NCI-H2227 (cell line): ENCODE measurements around the gene KDM4C.

Experiments used
- DNase-seq: peaks from one replicate; lab custom pipeline; 2025; ENCODE audit not compliant: unreplicated experiment; lab: John Stamatoyannopoulos, UW

Gene KDM4C

GRCh38 chr9:6899274-6899673, 141.5 kb downstream of the KDM4C start:
- no peak for DNase-seq

GRCh38 chr9:6900440-6900883, 142.7 kb downstream of the KDM4C start:
- DNase-seq, result no peak

GRCh38 chr9:6901180-6901579, 143.4 kb downstream of the KDM4C start:
- no peak for DNase-seq

GRCh38 chr9:6902423-6902822, 144.7 kb downstream of the KDM4C start:
- no peak for DNase-seq

- DNase-seq, result no peak
Observed at GRCh38 chr9:6904371-6904770, 146.6 kb downstream of the KDM4C start.

- no peak for DNase-seq
Observed at GRCh38 chr9:6905850-6906375, 148.1 kb downstream of the KDM4C start.

GRCh38 chr9:6907772-6908381, 150.1 kb downstream of the KDM4C start:
- DNase-seq, result peak; percentile 47

DNA sequence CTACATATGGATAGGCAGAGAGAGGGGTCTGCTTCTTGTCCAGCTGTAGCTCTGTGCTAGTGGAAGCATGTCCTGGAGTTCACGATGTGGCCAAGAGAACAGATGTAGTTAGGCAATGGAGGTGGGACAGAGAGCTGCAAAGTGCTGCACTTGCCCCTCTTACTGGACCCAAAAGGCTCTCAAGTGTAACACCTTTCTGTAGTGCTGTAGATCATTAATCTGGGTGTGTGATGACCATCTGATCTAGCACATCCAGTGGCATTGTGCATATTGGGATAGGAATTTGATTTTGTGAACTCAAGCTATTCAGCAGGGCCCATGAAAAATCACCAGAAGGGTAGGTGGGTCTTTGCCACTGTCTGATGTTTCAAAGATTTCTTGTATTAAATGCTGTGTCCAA, 151.4 kb downstream of the KDM4C start:
- no peak for DNase-seq

- no peak for DNase-seq
Observed at GRCh38 chr9:6910032-6910431, 152.3 kb downstream of the KDM4C start.

DNA sequence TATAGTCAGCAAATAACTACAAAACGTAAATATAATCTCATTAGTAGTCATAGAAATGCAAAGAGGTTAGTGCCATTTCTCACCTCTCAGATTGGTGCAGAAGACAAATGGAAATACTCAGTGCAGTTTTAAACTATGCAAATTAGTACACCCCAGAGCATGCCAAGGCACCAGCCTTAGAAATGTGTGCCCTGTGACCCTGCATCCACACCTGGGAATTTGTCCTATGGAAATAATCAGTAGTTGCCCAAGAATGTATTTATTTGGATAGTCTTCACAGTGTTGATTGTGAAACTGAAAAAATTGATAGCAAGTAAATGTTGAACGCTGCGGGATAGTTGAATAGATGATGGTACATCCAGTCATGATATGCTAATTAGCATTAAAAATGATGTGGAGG, 152.7 kb downstream of the KDM4C start:
- DNase-seq, result no peak

DNA sequence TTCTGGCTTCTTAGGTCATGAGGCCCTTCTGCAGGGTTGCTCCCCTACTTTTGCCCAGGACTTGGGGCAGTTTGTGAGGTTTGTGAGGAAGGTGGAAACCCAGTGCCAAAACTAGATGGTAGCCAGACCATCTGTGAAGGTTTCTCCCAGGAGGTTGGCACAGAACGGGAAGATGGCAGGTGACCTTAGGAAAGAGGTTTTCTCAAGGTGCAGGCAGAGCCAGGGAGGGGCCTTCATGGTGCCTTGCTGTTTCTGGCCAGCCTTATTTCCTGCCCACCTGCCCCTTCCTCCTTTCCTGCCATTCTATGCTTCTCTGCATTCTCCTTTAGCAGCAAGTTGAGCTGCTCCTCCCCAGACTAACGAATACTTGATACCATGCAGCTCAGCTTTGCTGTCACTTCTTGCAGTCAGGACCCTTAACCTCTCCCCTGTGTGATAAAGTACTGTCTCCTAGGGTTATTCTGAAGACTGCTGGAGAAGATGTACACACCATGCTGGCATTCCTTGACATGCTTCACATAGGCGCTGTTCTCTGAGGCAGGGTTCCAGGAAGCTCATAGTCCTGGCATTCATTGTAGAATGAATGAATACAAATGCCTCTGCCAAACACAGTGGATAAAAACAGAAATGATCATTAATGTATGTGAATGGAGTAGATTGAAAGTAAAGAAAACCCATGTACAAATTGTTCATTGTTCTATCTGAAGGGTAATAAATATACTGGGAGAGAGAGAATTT, 154.3 kb downstream of the KDM4C start:
- no peak for DNase-seq

DNA sequence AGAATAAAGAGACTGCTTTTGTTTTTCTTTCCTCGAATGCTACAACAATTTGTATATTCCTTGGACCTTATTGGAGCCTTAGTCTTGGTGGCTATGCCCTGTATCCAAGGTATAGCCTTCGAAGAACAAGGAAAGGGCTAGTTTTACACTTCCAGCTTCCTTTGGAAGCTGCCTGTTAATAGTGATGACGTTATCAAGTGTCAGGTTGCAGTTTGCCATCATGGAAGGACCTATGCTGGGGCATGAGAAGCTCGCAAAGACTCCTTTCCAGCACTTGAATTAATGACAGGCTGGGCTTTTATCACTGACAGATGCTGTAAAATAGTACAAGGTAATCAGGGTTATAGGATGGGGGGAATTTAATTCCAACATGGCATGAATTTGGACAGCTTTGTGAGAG, 157.9 kb downstream of the KDM4C start:
- peak; percentile 32 for DNase-seq

GRCh38 chr9:6917162-6917561, 159.4 kb downstream of the KDM4C start:
- DNase-seq, result no peak

GRCh38 chr9:6920041-6920440, 162.3 kb downstream of the KDM4C start:
- DNase-seq, result no peak

DNA sequence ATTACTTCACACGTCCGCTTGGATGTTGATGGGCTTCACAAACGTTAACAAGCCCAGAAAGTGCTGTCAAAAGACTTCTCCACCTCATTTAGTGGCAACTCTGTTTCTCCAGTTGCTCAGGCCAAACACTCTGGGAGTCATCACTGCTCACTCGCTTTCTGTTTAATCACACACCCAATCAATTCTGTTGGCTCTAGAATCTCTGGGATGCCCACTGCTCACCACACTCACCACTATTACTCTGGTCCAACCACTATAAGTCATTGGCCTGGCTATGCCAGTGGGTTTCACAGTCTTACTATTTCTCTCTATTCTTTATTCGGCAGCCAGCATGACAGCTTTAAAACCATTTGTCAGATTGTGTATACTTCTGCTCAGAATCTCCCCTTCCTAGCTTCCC, 163.5 kb downstream of the KDM4C start:
- no peak for DNase-seq

- DNase-seq, result no peak
Observed at GRCh38 chr9:6922124-6922676, 164.4 kb downstream of the KDM4C start.

DNA sequence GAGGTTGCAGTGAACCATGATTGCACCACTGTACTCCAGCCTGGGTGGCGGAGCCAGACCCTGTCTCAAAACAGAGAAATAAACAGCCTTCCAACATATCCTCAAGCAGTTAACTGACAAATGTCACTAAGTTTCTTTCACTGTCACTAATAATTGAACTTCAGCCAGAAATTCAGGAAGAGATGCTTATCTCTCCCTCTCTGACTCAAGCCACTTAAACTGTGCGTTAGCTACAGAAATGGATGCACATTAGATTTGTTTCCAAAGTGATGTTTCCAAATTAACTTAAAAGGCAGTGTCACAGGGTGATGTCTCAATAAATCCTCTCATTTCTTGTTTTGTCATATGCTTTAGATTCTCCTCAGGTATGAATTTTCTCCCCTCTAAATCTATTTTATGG, 164.9 kb downstream of the KDM4C start:
- DNase-seq, result no peak

- no peak for DNase-seq
Observed at GRCh38 chr9:6923086-6923485, 165.3 kb downstream of the KDM4C start.

DNA sequence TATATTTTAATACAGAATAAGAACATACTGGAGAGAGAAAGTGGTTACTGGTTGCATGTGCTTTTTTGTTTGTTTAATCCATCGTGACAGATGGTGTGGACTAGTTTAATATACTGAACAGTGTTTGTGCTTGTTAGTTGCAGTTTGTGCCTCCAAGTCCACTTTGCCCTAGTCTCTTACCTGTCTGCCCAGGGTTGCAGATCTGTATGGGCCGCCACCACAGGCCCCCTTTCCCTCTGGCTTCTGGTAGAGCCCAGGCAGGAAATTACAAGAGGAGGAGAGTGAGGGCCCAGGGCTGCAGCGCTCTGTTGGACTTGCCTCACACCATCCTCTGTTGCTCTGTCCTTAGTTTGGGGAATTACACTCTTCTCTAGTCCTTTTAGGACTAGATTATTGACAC, 166.4 kb downstream of the KDM4C start:
- DNase-seq, result no peak

- DNase-seq, result peak; percentile 38
Observed at GRCh38 chr9:6924988-6925563, 167.3 kb downstream of the KDM4C start.

DNA sequence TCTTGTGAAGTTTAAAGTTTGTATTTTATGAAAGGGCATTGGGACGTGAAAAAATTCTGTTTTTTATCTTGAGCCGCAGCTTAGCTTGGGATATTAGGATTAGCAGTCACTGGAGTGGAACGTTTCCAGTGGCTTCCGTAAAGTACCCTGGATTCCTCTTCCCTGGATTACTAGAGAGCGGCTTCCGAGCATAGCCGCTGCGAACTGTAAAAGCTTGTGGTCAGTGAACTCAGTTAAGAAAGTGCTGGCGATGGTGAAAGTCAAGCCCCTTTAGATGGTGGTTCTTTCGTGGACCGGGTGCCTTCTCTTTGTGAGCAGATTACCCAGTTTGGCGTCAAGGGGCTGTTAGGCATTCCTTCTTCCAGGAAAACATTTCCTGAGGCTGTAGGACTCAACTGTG, 168.1 kb downstream of the KDM4C start:
- no peak for DNase-seq

DNA sequence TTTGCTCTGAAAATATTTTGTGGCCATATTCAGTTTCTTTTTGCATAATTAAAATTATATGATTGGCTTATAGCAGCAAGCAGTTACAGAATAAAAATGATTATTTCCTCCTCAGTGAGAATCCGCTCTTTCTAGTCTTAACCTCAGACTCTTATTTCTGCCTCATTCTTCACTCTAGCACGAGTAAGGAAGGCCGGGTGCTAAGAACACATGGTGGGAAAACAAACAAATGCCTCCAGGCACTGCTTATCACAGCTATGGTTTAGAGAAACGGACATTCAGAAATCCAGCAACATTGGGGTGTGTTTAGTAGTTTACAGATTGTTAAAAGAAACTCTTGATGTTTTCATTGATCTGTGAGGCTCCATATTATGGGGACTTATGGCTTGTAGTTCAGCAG, 168.7 kb downstream of the KDM4C start:
- no peak for DNase-seq
